CD4-positive, alpha-beta T cell treated with Interleukin-12 subunit alpha and Interleukin-12 subunit beta, for 1 hour (primary cell): ENCODE data around the gene RANGAP1.

Experiments used
- DNase-seq: peaks from one replicate; pipeline ENCODE4 v3.0.0-alpha.2; 2020

Gene RANGAP1

GRCh38 chr22:41285820-41286638, at the start of gene RANGAP1:
TSS of gene RANGAP1 (minus strand) at chr22:41286187. CDS start at chr22:41281044, 5,143 bp downstream.
- peak; percentile 99 for DNase-seq

DNA sequence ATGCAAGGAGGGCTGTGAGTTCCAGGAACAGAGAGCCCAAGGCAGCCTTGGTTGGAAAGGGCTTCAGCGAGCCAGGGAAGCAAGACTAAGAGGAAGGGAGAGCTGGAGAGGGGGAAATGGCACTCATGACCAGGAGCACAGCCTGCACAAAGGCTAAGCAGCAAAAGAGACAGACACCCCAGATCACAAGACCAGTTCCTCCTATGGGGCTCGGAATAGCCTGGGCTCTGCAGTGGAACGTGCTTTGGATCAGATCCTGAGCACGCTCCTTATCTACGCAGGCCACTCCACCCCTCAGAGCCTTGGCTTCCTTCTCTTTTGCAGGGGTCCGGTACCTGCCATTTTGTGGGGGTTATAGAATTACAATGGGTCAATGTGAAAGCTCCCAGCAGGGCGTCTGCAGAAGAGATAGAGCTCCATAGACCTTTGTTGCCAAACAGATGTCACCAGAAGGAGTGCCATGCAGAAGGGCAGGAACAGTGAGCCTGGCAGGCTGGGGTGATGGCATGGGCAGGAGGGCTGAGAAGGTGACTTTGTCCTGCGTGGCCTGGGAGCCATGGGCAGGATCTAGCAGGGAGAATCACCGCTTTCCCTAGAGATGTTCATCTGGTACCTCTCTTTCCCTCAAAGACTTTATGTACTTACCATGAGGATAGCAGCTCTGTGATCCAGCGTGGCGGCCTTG, 49.1 kb upstream of the RANGAP1 start:
- DNase-seq: no peak

DNA sequence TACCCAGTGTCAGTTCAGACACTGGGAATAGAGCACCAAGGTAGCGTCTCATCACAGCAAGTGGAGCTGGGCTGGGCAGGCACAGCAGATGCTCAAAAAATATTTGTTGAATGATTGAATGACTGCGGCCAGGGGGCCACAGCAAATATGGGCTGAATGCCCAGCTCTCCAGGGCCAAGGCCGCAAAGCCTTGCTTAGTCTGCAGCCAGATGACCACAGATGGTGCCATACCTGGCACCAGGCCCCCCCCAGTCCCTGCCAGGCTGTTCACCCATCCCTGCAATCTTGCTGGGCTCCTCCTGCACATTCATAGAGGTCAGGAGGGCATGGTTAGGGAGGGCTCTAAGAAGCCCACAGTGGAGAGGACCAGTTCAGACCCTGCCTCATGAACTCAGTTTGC, 48.2 kb upstream of the RANGAP1 start:
- no peak for DNase-seq

DNA sequence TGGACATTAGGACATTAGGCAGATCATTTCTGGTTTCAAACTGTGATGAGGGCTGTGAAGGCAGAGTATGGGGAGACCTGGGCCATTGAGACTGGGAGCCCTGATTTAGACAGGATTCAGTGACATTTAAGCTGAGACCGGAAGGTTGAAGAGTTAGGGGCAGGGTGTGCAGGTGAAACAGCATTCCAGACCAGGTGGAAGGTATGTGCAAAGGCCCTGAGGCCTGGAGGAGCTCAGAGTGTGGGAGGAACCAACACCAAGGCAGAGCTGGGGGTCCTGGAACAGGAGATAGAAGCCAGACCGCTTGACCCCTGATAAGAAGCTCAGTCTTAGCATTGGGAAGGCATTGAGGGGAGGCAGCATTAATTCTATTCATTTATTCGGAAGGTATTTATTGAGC, 47.8 kb upstream of the RANGAP1 start:
- no peak for DNase-seq

- no peak for DNase-seq
Observed at GRCh38 chr22:41332217-41332939, 46.4 kb upstream of the RANGAP1 start.

DNA sequence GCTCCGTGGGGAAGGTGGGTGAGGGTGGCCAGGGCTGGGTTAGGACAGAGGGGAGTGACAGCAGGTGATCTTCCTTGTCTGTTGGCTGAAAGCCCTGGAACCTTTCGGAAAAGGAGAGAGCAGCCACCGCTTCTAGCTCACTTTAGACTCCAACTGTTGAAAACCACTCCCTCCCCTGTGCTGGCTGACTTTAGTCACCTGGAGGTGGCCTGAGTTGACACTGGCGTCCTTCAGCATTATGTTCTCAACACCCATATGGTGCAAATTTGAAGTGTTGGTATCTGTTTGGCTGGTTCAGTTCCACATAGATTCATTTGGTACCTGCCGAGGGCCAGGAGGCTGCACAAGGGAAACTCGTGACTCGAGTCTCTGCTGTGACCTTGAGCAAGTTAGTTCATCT, 44.2 kb upstream of the RANGAP1 start:
- DNase-seq: no peak

- DNase-seq: no peak
Observed at GRCh38 chr22:41327124-41327523, 41.1 kb upstream of the RANGAP1 start.

DNA sequence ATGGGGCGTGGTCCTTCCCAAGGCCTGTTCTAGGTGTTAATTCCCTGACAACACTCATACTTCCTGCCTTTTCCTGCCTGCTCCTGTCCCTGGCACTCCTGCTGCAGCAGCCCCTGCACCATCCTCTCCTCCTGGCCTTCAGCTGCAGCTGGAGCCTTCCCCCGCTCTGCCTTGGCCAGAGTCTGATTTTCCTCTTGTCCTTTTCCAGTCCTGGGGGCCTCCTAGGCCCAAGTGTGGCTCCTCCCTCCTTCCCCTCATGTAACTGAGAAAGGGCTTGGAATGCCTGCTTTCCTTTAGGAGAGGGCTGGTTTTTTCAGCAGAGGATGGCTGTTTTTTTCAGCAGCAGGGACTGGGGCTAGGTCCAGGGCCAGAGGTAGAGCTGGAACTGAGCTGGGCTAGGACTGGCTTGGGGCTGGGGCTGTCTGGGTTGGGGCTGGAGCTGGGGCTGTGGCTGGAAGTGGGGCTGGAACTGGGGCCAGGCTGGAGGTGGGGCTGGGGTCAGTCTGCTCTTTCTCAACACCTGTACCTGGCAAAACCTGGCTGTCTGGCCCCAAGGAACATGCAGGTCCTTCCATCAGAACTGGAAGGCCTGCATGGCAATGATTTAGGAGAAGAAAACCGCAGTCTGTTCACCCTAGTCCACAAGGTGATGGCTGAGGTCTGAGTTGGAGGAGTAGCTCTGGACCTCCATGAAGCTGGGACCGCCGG, 39.0 kb upstream of the RANGAP1 start:
- no peak for DNase-seq

DNA sequence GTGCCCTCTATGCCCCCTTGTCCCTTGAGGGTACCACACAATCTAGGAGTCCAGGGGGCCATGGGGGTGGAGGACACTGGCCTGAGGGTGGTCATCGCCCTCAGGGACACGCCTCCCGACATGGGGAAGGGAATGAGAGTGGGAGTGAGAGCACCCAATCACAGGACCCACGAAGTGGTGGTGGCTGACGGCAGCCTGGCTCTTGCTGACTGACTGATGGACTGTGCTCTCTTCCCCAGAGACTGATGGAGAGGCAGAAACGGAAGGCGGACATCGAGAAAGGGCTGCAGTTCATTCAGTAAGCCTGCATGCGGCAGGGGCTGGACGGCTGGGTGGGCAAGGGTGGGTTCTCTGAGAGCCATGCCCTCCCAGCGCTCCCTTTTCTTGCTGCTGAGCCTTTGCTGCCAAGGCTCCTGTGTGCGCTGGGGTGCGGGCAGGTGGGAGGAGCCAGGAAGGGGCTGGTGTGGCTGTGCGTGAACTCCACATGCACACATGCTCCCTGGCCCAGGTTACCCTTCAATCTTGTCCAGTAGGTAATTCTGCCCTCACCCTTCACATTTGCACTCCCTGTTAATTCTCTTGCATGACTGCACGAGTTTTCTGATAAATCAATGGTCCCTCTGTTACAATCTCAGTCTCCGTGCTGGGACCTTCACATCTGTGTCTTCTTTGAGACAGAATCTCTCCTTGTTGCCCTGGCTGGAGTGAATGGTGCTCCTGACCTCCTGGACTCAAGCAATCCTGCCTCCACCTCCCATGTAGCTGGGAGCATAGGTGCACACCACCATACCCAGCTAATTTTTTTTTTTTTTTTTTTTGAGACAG, 34.6 kb upstream of the RANGAP1 start:
- DNase-seq: no peak

DNA sequence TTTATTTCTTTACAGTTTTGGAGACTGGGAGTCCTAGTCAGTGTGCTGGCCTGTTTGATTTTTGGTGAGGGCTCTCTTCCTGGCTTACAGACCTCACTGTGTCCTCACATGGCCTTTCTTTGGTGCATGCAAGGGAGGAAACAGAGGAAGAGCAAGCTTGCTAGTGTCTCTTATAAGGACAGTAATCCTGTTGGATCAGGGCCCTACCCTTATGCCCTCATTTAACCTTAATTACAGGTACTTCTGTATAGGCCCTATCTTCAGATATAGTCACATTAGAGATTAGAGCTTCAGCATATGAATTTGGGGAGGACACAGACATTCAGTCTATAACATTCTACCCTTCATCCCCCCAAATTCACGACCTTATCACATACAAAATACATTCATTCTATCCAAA, 29.6 kb upstream of the RANGAP1 start:
- DNase-seq: no peak

DNA sequence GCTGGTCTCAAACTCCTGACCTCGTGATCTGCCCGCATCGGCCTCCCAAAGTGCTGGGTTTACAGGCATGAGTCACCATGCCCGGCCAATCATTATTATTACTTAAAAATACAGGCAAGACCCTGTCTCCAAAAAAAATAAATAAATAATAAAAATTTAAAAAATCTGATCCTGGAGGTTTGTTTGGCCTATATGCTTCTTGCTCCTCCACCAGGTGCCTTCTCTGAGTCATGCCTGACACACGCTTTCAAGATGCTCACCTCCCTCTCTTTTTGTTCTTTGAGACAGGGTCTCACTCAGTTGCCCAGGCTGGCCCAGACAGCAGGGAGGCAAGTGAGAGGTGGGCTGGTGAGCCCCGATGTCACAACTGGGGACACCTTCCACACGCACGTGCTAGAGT, 28.8 kb upstream of the RANGAP1 start:
- no peak for DNase-seq

DNA sequence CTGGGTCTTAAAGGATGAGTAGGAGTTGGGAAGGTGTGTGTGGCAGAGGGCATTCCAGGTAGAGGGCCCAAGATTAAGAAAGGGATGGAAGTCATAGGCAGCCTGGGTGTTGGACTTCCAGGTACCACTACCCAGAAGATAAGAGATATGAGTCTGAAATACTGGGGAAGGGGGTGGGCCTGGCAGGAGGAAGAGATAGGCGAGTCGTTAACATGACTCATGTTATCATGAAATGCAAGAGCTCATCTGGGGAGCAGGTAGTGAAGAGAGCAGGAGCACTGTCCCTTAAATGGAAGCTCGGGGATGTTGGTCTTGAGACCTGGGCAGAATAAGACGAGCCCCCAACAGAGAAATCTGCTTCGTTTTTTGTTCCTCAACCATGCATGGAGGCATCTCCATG, 25.5 kb upstream of the RANGAP1 start:
- DNase-seq: no peak

DNA sequence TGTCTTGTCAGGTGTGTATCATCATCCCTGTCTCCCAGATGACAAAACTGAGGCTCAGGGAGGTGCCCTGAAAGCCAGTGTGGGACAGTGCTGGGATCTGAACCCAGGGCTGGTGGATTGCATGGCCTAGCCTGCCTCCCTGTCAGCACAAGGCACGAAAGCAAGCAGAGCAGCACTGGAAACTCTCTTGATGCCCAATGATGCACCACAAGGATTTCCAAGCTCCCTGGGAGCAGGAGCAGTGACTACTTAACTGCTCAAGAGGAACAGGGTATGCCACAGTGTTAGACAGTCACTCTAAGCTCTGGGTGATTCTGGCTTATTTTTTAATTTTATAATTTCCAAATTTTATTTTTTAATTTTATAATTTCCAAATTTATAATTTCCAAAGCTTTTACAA, 24.3 kb upstream of the RANGAP1 start:
- DNase-seq: no peak

DNA sequence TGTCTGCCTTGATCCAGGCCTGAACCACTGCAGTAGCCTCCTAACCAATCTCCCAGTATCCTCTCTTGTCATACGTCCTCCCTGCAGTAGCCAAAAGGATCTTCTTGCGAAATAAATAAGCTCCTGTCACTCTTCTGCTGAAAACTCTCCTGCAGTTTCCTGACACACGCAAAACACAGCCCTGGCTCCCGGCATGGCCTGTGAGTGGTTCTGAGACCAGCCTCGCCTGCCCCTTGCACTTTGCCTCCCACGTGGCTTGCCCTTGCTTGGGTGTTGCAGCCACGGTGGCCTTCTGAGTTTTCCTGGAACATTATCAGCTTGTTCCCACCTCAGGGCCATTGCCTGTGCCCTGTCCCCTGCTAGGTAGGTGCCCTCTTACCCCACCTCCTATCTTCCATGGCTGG, 22.6 kb upstream of the RANGAP1 start:
- DNase-seq: no peak

- DNase-seq: no peak
Observed at GRCh38 chr22:41308054-41308453, 22.1 kb upstream of the RANGAP1 start.

DNA sequence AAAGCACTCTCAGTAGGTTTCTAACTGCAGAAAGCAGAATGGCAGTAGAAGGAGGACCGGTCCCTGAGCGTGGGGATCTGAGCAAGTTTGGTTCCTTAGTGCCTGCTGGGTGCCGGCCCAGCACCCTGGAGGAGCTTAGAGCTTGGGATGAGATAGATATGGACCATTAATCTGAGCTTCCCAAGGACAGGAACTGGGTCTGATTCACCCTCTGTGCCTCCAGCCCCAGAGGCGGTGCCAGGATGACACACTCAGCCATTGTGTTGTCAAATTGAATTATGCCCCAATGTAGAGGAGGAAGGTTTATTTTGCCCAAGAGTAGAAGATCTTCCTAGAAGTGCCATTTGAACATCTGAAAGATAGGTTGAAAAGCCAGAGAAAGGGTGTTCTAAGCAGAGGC, 19.7 kb upstream of the RANGAP1 start:
- DNase-seq: no peak

- no peak for DNase-seq
Observed at GRCh38 chr22:41302811-41303210, 16.8 kb upstream of the RANGAP1 start.

DNA sequence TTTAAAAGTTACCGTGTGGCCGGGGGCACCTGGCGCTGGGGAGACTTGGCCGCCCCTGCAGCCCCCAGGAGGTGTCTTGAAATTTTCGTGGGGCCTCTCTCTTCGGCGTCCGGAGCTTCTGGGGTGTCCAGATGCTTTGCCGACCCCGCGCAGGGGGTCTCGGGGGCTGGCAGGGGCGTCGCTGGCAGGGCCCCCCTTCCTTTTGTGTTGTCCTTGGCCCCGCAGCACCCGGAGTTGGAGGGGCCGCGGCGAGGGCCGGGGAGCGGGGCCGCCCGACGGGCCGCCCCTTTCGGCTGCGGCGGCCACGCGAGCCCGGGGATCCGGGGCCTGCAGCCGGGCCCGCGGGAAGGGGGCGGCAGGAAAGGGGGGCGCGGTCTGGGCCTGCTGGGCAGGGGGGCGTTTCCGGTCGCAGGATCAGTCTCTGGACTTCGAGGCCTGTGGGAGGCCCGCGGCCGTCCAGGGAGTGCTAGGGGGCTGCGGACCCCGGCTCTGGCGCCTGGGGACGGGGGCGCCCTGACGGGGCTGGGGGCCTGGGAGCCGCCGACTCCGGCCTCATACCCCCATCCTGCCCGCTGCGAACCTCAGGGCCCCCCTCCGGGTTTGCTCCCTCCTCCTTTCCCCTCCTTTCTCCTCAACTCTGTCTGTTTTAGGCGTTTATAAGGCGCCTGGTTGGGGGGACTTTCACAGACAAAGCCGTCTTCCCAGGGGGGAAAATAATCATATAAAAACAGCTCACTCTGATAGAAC, 16.2 kb upstream of the RANGAP1 start:
- DNase-seq: peak; percentile 15

DNA sequence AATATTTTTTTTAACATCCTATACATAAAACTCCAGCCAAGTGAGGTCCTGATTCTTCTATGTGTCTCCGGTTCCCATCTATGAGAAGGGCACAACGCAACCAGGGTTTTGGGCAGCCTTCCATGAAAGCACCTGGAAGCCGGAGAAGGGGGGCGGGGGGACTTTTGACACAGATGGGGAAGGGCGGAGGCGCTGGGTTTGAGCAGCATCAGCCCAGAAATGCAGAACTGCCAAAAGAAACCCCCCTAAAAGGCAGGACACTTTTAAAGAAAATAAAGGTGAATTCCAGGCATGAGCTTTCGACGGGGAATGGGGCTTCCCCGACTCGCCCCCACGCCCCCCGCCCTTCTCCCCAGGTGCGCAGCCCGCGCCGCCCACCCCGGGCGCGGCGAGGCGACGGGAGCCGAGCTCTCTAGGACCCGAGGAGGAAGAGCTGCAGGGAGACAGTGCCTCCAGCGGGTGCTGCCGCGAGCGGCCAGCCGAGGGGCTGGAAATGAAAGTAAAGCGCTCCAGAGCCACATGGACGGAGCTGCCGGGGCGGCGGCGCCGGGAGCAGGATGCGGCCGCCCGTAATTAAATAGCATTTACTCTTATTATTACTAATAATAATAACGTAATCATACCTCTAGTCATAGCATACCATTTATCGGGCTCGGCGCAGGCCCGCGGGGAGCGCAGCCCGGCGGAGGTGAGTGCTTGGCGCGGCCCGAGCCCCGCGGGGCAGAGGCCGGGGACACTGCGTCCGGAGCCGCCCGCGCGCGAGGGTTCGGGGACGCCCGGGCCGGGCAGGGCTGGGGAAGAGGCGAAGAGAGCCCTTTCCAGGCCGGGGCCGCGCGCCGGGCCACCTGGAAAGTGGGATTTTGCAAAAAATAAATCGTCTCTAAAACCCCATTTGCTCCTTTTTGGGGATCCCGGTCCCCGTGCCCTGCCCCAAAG, 15.4 kb upstream of the RANGAP1 start, which contains the start of gene ZC3H7B:
Gene ZC3H7B, plus strand, starts transcription at position 441 of the 936 bp plus-strand sequence. CDS start 19,136 bp downstream, outside the sequence.
- DNase-seq: peak; percentile 89

DNA sequence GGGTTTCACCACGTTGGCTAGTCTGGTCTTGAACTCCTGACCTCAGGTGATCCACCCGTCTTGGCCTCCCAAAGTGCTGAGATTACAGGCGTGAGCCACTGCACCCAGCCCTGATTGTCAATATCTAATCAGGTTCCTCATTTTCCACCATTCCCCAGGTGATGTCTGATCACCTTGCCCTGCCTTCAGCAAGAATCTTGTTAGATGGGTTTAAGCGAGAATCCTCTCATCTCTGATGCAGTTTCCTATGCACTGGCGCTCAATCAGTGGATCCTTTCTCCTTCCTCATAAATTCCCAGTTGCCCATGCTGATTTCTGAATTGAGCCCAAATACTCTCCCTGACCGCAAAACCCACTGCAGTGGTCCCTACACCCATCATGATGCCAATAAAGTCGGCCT, 14.7 kb upstream of the RANGAP1 start:
- no peak for DNase-seq
